HG03457 (cell line): ENCODE measurements around the gene COP1.

Experiments
- ATAC-seq: cut with Tn5 transposase; IDR thresholded peaks from one replicate; pipeline ENCODE4 v1.9.1; 2021; ENCODE audit warnings: moderate number of reproducible peaks; ENCODE audit not compliant: unreplicated experiment

The COP1 gene

GRCh38 chr1:175902281-175902680 is 304.8 kb downstream of the COP1 start:
- no peak for ATAC-seq

- no peak for ATAC-seq
Observed at GRCh38 chr1:175901076-175901836, 305.8 kb downstream of the COP1 start.

- ATAC-seq: no peak
Observed at GRCh38 chr1:175900171-175900570, 306.9 kb downstream of the COP1 start.

- no peak for ATAC-seq
Observed at GRCh38 chr1:175895966-175896365, 311.1 kb downstream of the COP1 start.
